Endodermal cell (in vitro differentiated cells): ENCODE data around the gene DERA. TPM values are rescaled to one million over a fixed set of nuclear protein-coding genes. Genes with fewer than 3 reads are reported as not detected.

Source experiments
- DNase-seq: peaks from one replicate; pipeline ENCODE4 v3.0.0-alpha.2; 2017
- H3K27ac ChIP-seq: 2 replicates; pipeline ENCODE4 v1.5.1; 2013; ENCODE audit warnings: mild to moderate bottlenecking, low read depth, low read length, moderate library complexity
- H3K27me3 ChIP-seq: 2 replicates; pipeline ENCODE4 v1.6.1; 2013; ENCODE audit warnings: mild to moderate bottlenecking, low read length, moderate library complexity; ENCODE audit not compliant: insufficient read depth, control insufficient read depth, poor library complexity, severe bottlenecking
- H3K36me3 ChIP-seq: 2 replicates; pipeline ENCODE4 v1.7.0; 2013; ENCODE audit warnings: mild to moderate bottlenecking, low read length, moderate library complexity; ENCODE audit not compliant: control insufficient read depth, insufficient read depth
- H3K4me1 ChIP-seq: one replicate; pipeline ENCODE4 v1.7.0; 2013; ENCODE audit warnings: low read length; ENCODE audit not compliant: control insufficient read depth, insufficient read depth
- H3K4me3 ChIP-seq: 2 replicates; pipeline ENCODE4 v1.5.1; 2013; ENCODE audit warnings: mild to moderate bottlenecking, low read length, moderate library complexity
- H3K9ac ChIP-seq: 2 replicates; pipeline ENCODE4 v1.6.1; 2013; ENCODE audit warnings: mild to moderate bottlenecking, low read length, moderate library complexity; ENCODE audit not compliant: poor library complexity, severe bottlenecking; ENCODE audit errors: extremely low read depth
- H3K9me3 ChIP-seq: 2 replicates; pipeline ENCODE4 v1.6.1; 2013; ENCODE audit warnings: mild to moderate bottlenecking, low read length, moderate library complexity; ENCODE audit not compliant: control insufficient read depth
- H3K27ac Mint-ChIP-seq: 2 replicates; pipeline ENCODE4 v1.8.0; 2020; ENCODE audit warnings: mixed read lengths
- H3K27me3 Mint-ChIP-seq: 2 replicates; pipeline ENCODE4 v1.8.0; 2021; ENCODE audit warnings: mild to moderate bottlenecking, mixed read lengths; ENCODE audit not compliant: insufficient read depth
- H3K36me3 Mint-ChIP-seq: 2 replicates; pipeline ENCODE4 v1.8.0; 2020; ENCODE audit warnings: low read depth, mixed read lengths
- H3K4me1 Mint-ChIP-seq: 2 replicates; pipeline ENCODE4 v1.8.0; 2020; ENCODE audit warnings: mixed read lengths
- H3K4me3 Mint-ChIP-seq: 2 replicates; pipeline ENCODE4 v1.8.0; 2020; ENCODE audit warnings: mild to moderate bottlenecking, moderate library complexity, mixed read lengths
- H3K9me3 Mint-ChIP-seq: 2 replicates; pipeline ENCODE4 v1.8.0; 2020; ENCODE audit warnings: mild to moderate bottlenecking, mixed read lengths
- CTCF ChIP-seq: fragments of 200-600 bp; sonication (generic); conservative IDR thresholded peaks from 2 replicates; pipeline ENCODE4 v1.5.0; 2021; ENCODE audit warnings: antibody characterized with exemption, mild to moderate bottlenecking
- WGBS, 2 experiments: methylation state at CpG; one replicate each; pipeline versions ENCODE4 v1.1.5 to v1.1.7; 2013; ENCODE audit warnings: missing lambda C conversion rate in 2 of 2, mixed read lengths in 1 of 2; ENCODE audit not compliant: insufficient coverage in 1 of 2, insufficient read length in 1 of 2; 5-methylcytosine and 5-hydroxymethylcytosine counted together
- total RNA-seq, 2 donors: library from RNA; stranded (reverse); fragmentation: NEBNext Ultra II Directional in 1 of 2; extraction: Animal tissue kit (Norgen Biotek cat#: 25700) in 1 of 2; gene quantifications; 2 replicates in 1 of 2; 3 replicates in 1 of 2; pipeline ENCODE4 v1.2.1, GENCODE V29; 2021

The DERA gene
- total RNA-seq, 2 donors from 2014 or later = 81.7 to 125 TPM

GRCh38 chr12:15880721-15881120 lies 30.4 kb upstream of the DERA start:
- 93 to 98% methylated on average over 3 of the region's 3 CpGs for WGBS, 2 experiments
- Histone ChIP-seq H3K36me3 (peaks cover 11% of the 10 kb centered on the region), H3K9ac (no peak overlapping the region), H3K9me3 (no peaks in the 10 kb centered on the region), H3K27ac (no peak overlapping the region), H3K4me1 (no peaks in the 10 kb centered on the region), H3K27me3 (no peaks in the 10 kb centered on the region), H3K4me3 (peak overlapping the region; percentile 96)
- H3K36me3 Mint-ChIP-seq = peaks cover 26% of the 10 kb centered on the region
- H3K27me3 Mint-ChIP-seq = no peaks in the 10 kb centered on the region
- H3K9me3 Mint-ChIP-seq = peaks cover 6% of the 10 kb centered on the region
- H3K4me1 Mint-ChIP-seq = peaks cover 44% of the 10 kb centered on the region
- H3K27ac Mint-ChIP-seq = no peak overlapping the region
- TF ChIP-seq CTCF = no peak
- H3K4me3 Mint-ChIP-seq = peak overlapping the region; percentile 97
- no peak for DNase-seq

DNA sequence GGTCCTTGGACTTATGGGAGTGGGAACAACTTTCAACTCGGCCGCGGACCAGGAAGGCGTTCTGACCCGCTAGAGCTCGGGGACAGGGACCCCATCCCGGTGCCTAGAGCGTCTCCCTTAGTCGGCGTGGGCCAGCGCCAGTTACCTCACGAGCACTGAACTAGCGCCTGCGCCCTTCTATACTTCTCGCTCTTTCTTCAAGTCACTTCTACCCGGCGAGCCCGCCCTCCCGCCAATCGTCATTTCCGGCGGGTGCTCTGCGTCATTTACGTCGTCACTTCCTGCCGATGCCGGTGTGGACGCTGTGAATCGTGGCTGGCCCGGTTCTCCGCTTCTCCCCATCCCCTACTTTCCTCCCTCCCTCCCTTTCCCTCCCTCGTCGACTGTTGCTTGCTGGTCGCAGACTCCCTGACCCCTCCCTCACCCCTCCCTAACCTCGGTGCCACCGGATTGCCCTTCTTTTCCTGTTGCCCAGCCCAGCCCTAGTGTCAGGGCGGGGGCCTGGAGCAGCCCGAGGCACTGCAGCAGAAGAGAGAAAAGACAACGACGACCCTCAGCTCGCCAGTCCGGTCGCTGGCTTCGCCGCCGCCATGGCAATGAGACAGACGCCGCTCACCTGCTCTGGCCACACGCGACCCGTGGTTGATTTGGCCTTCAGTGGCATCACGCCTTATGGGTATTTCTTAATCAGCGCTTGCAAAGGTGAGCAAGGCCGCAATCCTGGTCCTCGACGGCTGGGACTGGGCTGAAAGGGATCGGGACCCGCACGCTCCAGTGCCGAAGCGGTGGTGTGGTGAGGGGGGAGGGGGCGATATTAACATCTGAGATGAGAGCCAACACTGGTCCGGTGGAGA lies 28.8 kb upstream of the DERA start, which contains the start of gene STRAP:
Gene STRAP (plus strand): TSS at position 270 of the 854 bp plus-strand sequence. CDS start 321 bp downstream, at position 591.
- Histone ChIP-seq H3K9ac (peak within 1 kb of the TSS; percentile 95), H3K36me3 (peaks cover 27% of the 10 kb centered on the region), H3K9me3 (no peaks in the 10 kb centered on the region), H3K27me3 (no peaks in the 10 kb centered on the region), H3K4me3 (peak within 1 kb of the TSS; percentile 96), H3K27ac (peak within 1 kb of the TSS; percentile 98), H3K4me1 (no peaks in the 10 kb centered on the region)
- H3K4me1 Mint-ChIP-seq = peaks cover 40% of the 10 kb centered on the region
- H3K36me3 Mint-ChIP-seq = peaks cover 42% of the 10 kb centered on the region
- DNase-seq = peak; percentile 100
- peaks cover 6% of the 10 kb centered on the region for H3K9me3 Mint-ChIP-seq
- peak within 1 kb of the TSS; percentile 99 for H3K27ac Mint-ChIP-seq
- TF ChIP-seq CTCF = no peak
- WGBS, 2 experiments = 0% methylated on average over 39 to 63 of the region's 63 CpGs
- H3K27me3 Mint-ChIP-seq = no peaks in the 10 kb centered on the region
- H3K4me3 Mint-ChIP-seq = peak within 1 kb of the TSS; percentile 97

DNA sequence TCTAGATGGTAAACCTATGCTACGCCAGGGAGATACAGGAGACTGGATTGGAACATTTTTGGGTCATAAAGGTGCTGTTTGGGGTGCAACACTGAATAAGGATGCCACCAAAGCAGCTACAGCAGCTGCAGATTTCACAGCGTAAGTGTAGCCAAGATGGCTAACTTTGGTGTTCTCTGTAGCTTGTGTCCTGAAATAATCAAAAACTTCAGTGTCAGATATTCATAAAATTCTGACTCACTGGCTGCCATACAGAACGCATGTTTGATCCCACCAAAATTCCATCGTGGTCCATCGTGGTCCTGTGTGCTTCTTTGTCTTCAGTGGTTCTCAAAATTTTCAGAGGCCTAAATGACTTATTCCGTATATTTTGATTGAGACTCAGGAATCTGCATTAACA lies 27.6 kb upstream of the DERA start:
- WGBS, 2 experiments = 46% methylated on average over 6 of the region's 6 CpGs
- H3K9me3 ChIP-seq = no peaks in the 10 kb centered on the region
- peak overlapping the region; percentile 96 for H3K4me3 ChIP-seq
- H3K4me1 ChIP-seq = no peaks in the 10 kb centered on the region
- H3K4me3 Mint-ChIP-seq = peak overlapping the region; percentile 97
- TF ChIP-seq CTCF = no peak
- H3K9me3 Mint-ChIP-seq = no peaks in the 10 kb centered on the region
- peaks cover 39% of the 10 kb centered on the region for H3K36me3 ChIP-seq
- peak overlapping the region; percentile 95 for H3K9ac ChIP-seq
- no peaks in the 10 kb centered on the region for H3K27me3 ChIP-seq
- no peak overlapping the region for H3K27ac ChIP-seq
- peaks cover 36% of the 10 kb centered on the region for H3K36me3 Mint-ChIP-seq
- no peaks in the 10 kb centered on the region for H3K27me3 Mint-ChIP-seq
- peak overlapping the region; percentile 99 for H3K27ac Mint-ChIP-seq
- peaks cover 38% of the 10 kb centered on the region for H3K4me1 Mint-ChIP-seq
- DNase-seq = no peak
